ENCODE data around the gene PBOV1.

DNA sequence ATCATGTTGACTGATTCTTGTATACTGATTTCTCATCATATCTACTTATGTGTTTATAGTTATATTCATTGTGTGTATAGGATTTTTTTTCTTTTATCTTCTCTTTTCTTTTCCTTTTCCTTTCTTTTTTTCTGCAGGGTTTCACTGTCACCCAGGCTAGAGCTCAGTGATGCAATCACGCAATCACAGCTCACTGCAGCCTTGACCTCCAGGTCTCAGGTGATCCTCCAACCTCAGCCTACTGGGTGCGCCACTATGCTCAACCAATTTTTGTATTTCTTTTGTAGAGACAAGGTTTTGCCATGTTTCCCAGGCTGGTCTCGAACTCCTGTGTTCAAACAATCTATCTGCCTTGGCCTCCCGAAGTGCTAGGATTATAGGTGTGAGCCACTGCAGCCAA, 1.6 kb upstream of the PBOV1 start:
- TF ChIP-seq, protein P1, sequence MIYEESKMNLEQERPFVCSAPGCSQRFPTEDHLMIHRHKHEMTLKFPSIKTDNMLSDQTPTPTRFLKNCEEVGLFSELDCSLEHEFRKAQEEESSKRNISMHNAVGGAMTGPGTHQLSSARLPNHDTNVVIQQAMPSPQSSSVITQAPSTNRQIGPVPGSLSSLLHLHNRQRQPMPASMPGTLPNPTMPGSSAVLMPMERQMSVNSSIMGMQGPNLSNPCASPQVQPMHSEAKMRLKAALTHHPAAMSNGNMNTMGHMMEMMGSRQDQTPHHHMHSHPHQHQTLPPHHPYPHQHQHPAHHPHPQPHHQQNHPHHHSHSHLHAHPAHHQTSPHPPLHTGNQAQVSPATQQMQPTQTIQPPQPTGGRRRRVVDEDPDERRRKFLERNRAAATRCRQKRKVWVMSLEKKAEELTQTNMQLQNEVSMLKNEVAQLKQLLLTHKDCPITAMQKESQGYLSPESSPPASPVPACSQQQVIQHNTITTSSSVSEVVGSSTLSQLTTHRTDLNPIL (CRISPR knock-in tag; IDR thresholded peaks at IDR 0.05; ENCODE audit: low read depth): no peak
- TF ChIP-seq RARB (CRISPR knock-in tag; IDR thresholded peaks at IDR 0.05): no peak
- TF ChIP-seq ZFP3 (CRISPR knock-in tag; IDR thresholded peaks at IDR 0.05): no peak
- TF ChIP-seq ARNTL (CRISPR knock-in tag; IDR thresholded peaks at IDR 0.05; ENCODE audit: borderline replicate concordance, low read depth): no peak
- TF ChIP-seq ZNF565 (CRISPR knock-in tag; conservative IDR thresholded peaks at IDR 0.05; ENCODE audit: low read depth): no peak
- no peak for TF ChIP-seq ZFP30 (CRISPR knock-in tag; IDR thresholded peaks at IDR 0.05)
- TF ChIP-seq TOX (CRISPR knock-in tag; IDR thresholded peaks at IDR 0.05; ENCODE audit: borderline replicate concordance): no peak
- no peak for TF ChIP-seq TCF4 (CRISPR knock-in tag; IDR thresholded peaks at IDR 0.05; ENCODE audit: borderline replicate concordance)
- no peak for TF ChIP-seq CSRNP3 (CRISPR knock-in tag; IDR thresholded peaks at IDR 0.05)
- TF ChIP-seq SNAI2 (CRISPR knock-in tag; IDR thresholded peaks at IDR 0.05): no peak
- no peak for TF ChIP-seq ISL1 (CRISPR knock-in tag; IDR thresholded peaks at IDR 0.05)
